ENCODE measurements around the gene CDR2. TPM values are rescaled to one million over a fixed set of nuclear protein-coding genes. Genes with fewer than 3 reads are reported as not detected.

The CDR2 gene
- total RNA-seq, 2 experiments from 2014 or later = 42.5 to 42.8 TPM

GRCh38 chr16:22326771-22327445 is 47.5 kb downstream of the CDR2 start:
- no peaks in the 10 kb centered on the region for H3K27me3 Mint-ChIP-seq (ENCODE audit: low read depth)
- H3K9me3 Mint-ChIP-seq = no peaks in the 10 kb centered on the region
- H3K27ac Mint-ChIP-seq = peak overlapping the region; percentile 46
- H3K4me1 Mint-ChIP-seq (ENCODE audit: low read depth) = no peaks in the 10 kb centered on the region
- CTCF ChIA-PET = no interaction called here
- no peak overlapping the region for H3K4me3 Mint-ChIP-seq
- intact Hi-C loops (cut with micrococcal nuclease) = no loop called here
- H3K36me3 Mint-ChIP-seq (ENCODE audit: low read depth) = peaks cover 37% of the 10 kb centered on the region
- no peak for DNase-seq

- no peaks in the 10 kb centered on the region for H3K4me1 Mint-ChIP-seq (ENCODE audit: low read depth)
Observed at GRCh38 chr16:22326369-22326652, 48.1 kb downstream of the CDR2 start.

GRCh38 chr16:22325598-22326368 is 48.6 kb downstream of the CDR2 start:
- CTCF ChIA-PET = no interaction called here
- intact Hi-C loops (cut with micrococcal nuclease) = no loop called here
- no peak overlapping the region for H3K27ac Mint-ChIP-seq
- no peak overlapping the region for H3K4me3 Mint-ChIP-seq
- H3K9me3 Mint-ChIP-seq = no peaks in the 10 kb centered on the region
- DNase-seq = no peak
- peaks cover 36% of the 10 kb centered on the region for H3K36me3 Mint-ChIP-seq (ENCODE audit: low read depth)
- no peaks in the 10 kb centered on the region for H3K27me3 Mint-ChIP-seq (ENCODE audit: low read depth)
- no peaks in the 10 kb centered on the region for H3K4me1 Mint-ChIP-seq (ENCODE audit: low read depth)

More at GRCh38 chr16:22326369-22326652, 48.1 kb downstream of the CDR2 start:
- H3K4me3 Mint-ChIP-seq = no peak overlapping the region
- no peak overlapping the region for H3K27ac Mint-ChIP-seq
- no peak for DNase-seq
- intact Hi-C loops (cut with micrococcal nuclease) = no loop called here
- no peaks in the 10 kb centered on the region for H3K27me3 Mint-ChIP-seq (ENCODE audit: low read depth)
- H3K36me3 Mint-ChIP-seq (ENCODE audit: low read depth) = peaks cover 33% of the 10 kb centered on the region
- CTCF ChIA-PET = no interaction called here
- no peaks in the 10 kb centered on the region for H3K9me3 Mint-ChIP-seq

- H3K27me3 Mint-ChIP-seq (ENCODE audit: low read depth) = no peaks in the 10 kb centered on the region
- no peaks in the 10 kb centered on the region for H3K4me1 Mint-ChIP-seq (ENCODE audit: low read depth)
- H3K9me3 Mint-ChIP-seq = no peaks in the 10 kb centered on the region
- intact Hi-C loops (cut with micrococcal nuclease) = no loop called here
- CTCF ChIA-PET = no interaction called here
- no peak overlapping the region for H3K4me3 Mint-ChIP-seq
- no peak for DNase-seq
- peaks cover 36% of the 10 kb centered on the region for H3K36me3 Mint-ChIP-seq (ENCODE audit: low read depth)
- H3K27ac Mint-ChIP-seq = no peak overlapping the region
Observed at GRCh38 chr16:22324787-22325597, 49.4 kb downstream of the CDR2 start.

- no peaks in the 10 kb centered on the region for H3K4me1 Mint-ChIP-seq (ENCODE audit: low read depth)
Observed at GRCh38 chr16:22323959-22324786, 50.2 kb downstream of the CDR2 start.

GRCh38 chr16:22323173-22323958 is 51.1 kb downstream of the CDR2 start:
- intact Hi-C loops (cut with micrococcal nuclease) = no loop called here
- H3K27ac Mint-ChIP-seq = no peak overlapping the region
- peaks cover 40% of the 10 kb centered on the region for H3K36me3 Mint-ChIP-seq (ENCODE audit: low read depth)

More at GRCh38 chr16:22323959-22324786, 50.2 kb downstream of the CDR2 start:
- Mint-ChIP-seq H3K4me3 (no peak overlapping the region), H3K27me3 (ENCODE audit: low read depth) (no peaks in the 10 kb centered on the region), H3K9me3 (no peaks in the 10 kb centered on the region), H3K36me3 (ENCODE audit: low read depth) (peaks cover 38% of the 10 kb centered on the region), H3K27ac (peak overlapping the region; percentile 18)
- DNase-seq = no peak
- intact Hi-C loops (cut with micrococcal nuclease) = no loop called here
- CTCF ChIA-PET = no interaction called here

GRCh38 chr16:22322741-22323140 is 51.7 kb downstream of the CDR2 start:
- Mint-ChIP-seq H3K4me3 (no peak overlapping the region), H3K27me3 (ENCODE audit: low read depth) (no peaks in the 10 kb centered on the region), H3K36me3 (ENCODE audit: low read depth) (peaks cover 40% of the 10 kb centered on the region), H3K9me3 (no peaks in the 10 kb centered on the region), H3K27ac (no peak overlapping the region), H3K4me1 (ENCODE audit: low read depth) (no peaks in the 10 kb centered on the region)
- intact Hi-C loops (cut with micrococcal nuclease) = no loop called here
- CTCF ChIA-PET = no interaction called here
- no peak for DNase-seq

More at GRCh38 chr16:22323173-22323958, 51.1 kb downstream of the CDR2 start:
- CTCF ChIA-PET = no interaction called here
- DNase-seq = no peak
- Mint-ChIP-seq H3K9me3 (no peaks in the 10 kb centered on the region), H3K4me1 (ENCODE audit: low read depth) (no peaks in the 10 kb centered on the region), H3K27me3 (ENCODE audit: low read depth) (no peaks in the 10 kb centered on the region), H3K4me3 (no peak overlapping the region)

- H3K4me1 Mint-ChIP-seq (ENCODE audit: low read depth) = no peaks in the 10 kb centered on the region
Observed at GRCh38 chr16:22322021-22322471, 52.4 kb downstream of the CDR2 start.

GRCh38 chr16:22321340-22322001 is 52.9 kb downstream of the CDR2 start:
- H3K36me3 Mint-ChIP-seq (ENCODE audit: low read depth) = peaks cover 37% of the 10 kb centered on the region
- no peaks in the 10 kb centered on the region for H3K9me3 Mint-ChIP-seq
- CTCF ChIA-PET = interaction anchor here (0.5 to 1.8 kb wide), 12 partner anchors 9 to 1164 kb away, joined by 3 to 6 read pairs (median 4); no protein-coding TSS in a partner anchor
- H3K4me1 Mint-ChIP-seq (ENCODE audit: low read depth) = no peaks in the 10 kb centered on the region
- no peaks in the 10 kb centered on the region for H3K27me3 Mint-ChIP-seq (ENCODE audit: low read depth)
- no peak overlapping the region for H3K4me3 Mint-ChIP-seq
- intact Hi-C loops (cut with micrococcal nuclease) = loop anchor here (1.0 to 2.0 kb wide), 3 partner anchors 53 to 1163 kb away; partner anchors contain the start of genes CDR2 and LDAF1
- H3K27ac Mint-ChIP-seq = peak overlapping the region; percentile 75
- peak; percentile 83 for DNase-seq

More at GRCh38 chr16:22322021-22322471, 52.4 kb downstream of the CDR2 start:
- Mint-ChIP-seq H3K36me3 (ENCODE audit: low read depth) (peaks cover 42% of the 10 kb centered on the region), H3K9me3 (no peaks in the 10 kb centered on the region), H3K27ac (no peak overlapping the region), H3K4me3 (no peak overlapping the region), H3K27me3 (ENCODE audit: low read depth) (no peaks in the 10 kb centered on the region)
- DNase-seq = no peak
- CTCF ChIA-PET = interaction anchor here (0.9 kb wide), 1 partner anchor 13 kb away, joined by 3 read pairs; no protein-coding TSS in a partner anchor
- intact Hi-C loops (cut with micrococcal nuclease) = no loop called here

GRCh38 chr16:22320572-22321339 is 53.7 kb downstream of the CDR2 start:
- no peaks in the 10 kb centered on the region for H3K27me3 Mint-ChIP-seq (ENCODE audit: low read depth)
- DNase-seq = no peak
- H3K27ac Mint-ChIP-seq = no peak overlapping the region
- no peaks in the 10 kb centered on the region for H3K9me3 Mint-ChIP-seq
- CTCF ChIA-PET = interaction anchor here (0.5 to 1.8 kb wide), 12 partner anchors 8 to 1164 kb away, joined by 3 to 6 read pairs (median 4); no protein-coding TSS in a partner anchor
- intact Hi-C loops (cut with micrococcal nuclease) = loop anchor here (1.0 to 2.0 kb wide), 3 partner anchors 54 to 1162 kb away; partner anchors contain the start of genes CDR2 and LDAF1
- H3K4me1 Mint-ChIP-seq (ENCODE audit: low read depth) = no peaks in the 10 kb centered on the region
- H3K36me3 Mint-ChIP-seq (ENCODE audit: low read depth) = peaks cover 38% of the 10 kb centered on the region
- H3K4me3 Mint-ChIP-seq = no peak overlapping the region
